CD1c-positive myeloid dendritic cell (primary cell): ENCODE data around the gene GPC3.
"Not testable (repeated sequence)": the region's sequence is repeated elsewhere in the genome, so short reads cannot be mapped to it uniquely, and the experiment has no call there.

ENCODE experiments used
- DNase-seq: peaks from one replicate; pipeline ENCODE4 v3.0.0-alpha.2; 2016; ENCODE audit errors: extremely low spot score

GPC3 gene

GRCh38 chrX:133995759-133996158 is 10.4 kb upstream of the GPC3 start:
- DNase-seq, result no peak

- DNase-seq, result no peak
Measured at GRCh38 chrX:133994576-133994975, 9.2 kb upstream of the GPC3 start.

- DNase-seq, result no peak
Measured at GRCh38 chrX:133992882-133993281, 7.5 kb upstream of the GPC3 start.

- no peak for DNase-seq
Measured at GRCh38 chrX:133991814-133992213, 6.4 kb upstream of the GPC3 start.

- DNase-seq, result not testable (repeated sequence)
Measured at GRCh38 chrX:133991057-133991456, 5.7 kb upstream of the GPC3 start.

- no peak for DNase-seq
Measured at GRCh38 chrX:133989993-133990392, 4.6 kb upstream of the GPC3 start.

GRCh38 chrX:133989490-133989889 is 4.1 kb upstream of the GPC3 start:
- DNase-seq, result no peak

- DNase-seq, result no peak
Measured at GRCh38 chrX:133988010-133988409, 2.6 kb upstream of the GPC3 start.

GRCh38 chrX:133987188-133987587 is 1.8 kb upstream of the GPC3 start:
- no peak for DNase-seq

- DNase-seq, result no peak
Measured at GRCh38 chrX:133985967-133986683, 731 bp upstream of the GPC3 start.

- DNase-seq, result no peak
Measured at GRCh38 chrX:133984857-133985163, 584 bp downstream of the GPC3 start.

- no peak for DNase-seq
Measured at GRCh38 chrX:133983974-133984845, 1.2 kb downstream of the GPC3 start.

- DNase-seq, result no peak
Measured at GRCh38 chrX:133983256-133983973, 2.0 kb downstream of the GPC3 start.

GRCh38 chrX:133981924-133982323 is 3.5 kb downstream of the GPC3 start:
- no peak for DNase-seq

GRCh38 chrX:133980832-133981588 is 4.4 kb downstream of the GPC3 start:
- DNase-seq, result no peak

- DNase-seq, result no peak
Measured at GRCh38 chrX:133980406-133980805, 5.0 kb downstream of the GPC3 start.

- DNase-seq, result no peak
Measured at GRCh38 chrX:133979641-133980230, 5.7 kb downstream of the GPC3 start.

GRCh38 chrX:133973704-133974103 is 11.7 kb downstream of the GPC3 start:
- DNase-seq, result no peak

GRCh38 chrX:133972916-133973315 is 12.5 kb downstream of the GPC3 start:
- no peak for DNase-seq

- no peak for DNase-seq
Measured at GRCh38 chrX:133971586-133971985, 13.8 kb downstream of the GPC3 start.

- DNase-seq, result no peak
Measured at GRCh38 chrX:133970076-133970475, 15.3 kb downstream of the GPC3 start.

GRCh38 chrX:133969191-133969590 is 16.2 kb downstream of the GPC3 start:
- no peak for DNase-seq
